ENCODE results near the gene RAD51B.
A peak's percentile ranks its signal among the peaks of the same experiment; 100 is the strongest.

Gene RAD51B

DNA sequence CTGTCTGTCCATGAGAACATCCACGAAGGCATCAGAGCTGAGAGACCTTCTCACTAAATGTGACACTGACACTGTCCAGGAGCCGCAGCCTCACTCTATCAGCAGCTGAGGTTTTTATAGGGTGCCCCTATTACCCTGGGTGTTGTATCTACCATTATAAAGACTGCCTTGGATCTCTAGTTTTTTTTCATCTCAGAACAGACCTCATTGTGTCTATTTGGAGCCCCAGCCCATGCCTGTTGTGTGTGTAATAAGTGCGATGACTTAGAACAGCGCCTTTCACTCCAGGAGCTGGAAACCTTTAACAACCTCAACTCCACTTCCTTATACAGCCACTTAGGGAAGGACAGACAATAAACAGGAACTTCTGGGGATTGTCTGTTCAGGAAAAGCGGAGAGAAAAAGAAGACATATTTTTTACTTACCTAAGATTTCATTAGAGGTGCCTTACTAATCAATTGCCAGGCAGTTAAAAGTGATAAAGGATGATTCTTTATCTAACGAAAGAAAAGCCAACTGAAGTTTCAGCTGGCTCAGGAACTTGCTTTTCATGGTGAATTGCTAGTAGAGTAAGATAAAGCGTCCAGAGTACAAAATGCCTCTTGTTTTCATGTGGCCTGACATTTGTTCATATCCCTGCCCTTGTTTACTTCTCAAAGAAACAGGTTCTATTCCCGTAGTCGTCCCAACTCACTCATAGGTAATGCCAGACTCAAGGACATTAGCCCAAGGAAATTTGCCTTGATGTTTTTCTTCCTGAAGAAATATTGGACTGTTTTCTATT is 420.6 kb downstream of the RAD51B start:
- Histone ChIP-seq H2BK5ac (ENCODE audit: low read length) (no peak overlapping the region), H2BK15ac (replicated peaks; ENCODE audit: low read depth) (no peak overlapping the region)

DNA sequence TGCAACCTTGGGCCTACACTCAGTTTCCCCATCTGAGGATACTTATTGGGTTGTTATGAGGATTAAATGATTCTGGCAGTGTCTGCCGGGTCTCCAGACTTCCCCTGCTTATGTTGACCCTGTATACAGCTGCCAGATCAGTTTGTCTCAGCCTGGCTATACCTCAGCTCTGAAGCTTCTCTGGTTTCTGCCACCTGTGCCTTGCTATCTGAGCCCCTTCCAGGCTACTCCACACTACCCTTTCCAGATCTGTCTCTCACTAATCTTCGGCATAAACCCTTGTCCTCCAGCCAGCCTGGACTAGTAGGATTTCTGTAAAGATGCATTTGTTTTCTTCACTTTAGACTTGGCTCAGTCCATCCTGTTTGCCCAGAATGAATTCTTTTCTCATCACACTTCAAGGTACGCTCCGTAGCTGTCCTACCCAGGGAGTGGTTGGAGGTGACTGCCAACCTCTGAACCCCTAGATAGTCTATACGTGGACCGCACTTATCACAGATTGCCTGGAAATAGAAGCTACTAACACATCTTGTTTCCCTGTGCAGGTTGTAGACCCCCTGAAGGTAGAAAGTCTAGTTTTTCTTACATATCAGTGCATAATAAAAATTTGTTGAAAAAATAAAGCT is 422.4 kb downstream of the RAD51B start:
- Histone ChIP-seq H3K27ac (ENCODE audit: low read depth, low read length) (no peak overlapping the region), H2BK5ac (ENCODE audit: low read length) (no peak overlapping the region), H2BK15ac (replicated peaks; ENCODE audit: low read depth) (no peak overlapping the region), H3K56ac (ENCODE audit: low read length) (no peak overlapping the region), H3K18ac (ENCODE audit: low read length) (no peak overlapping the region), H3K27me3 (ENCODE audit: insufficient read depth, low read length, poor library complexity) (no peaks in the 10 kb centered on the region), H3K23ac (ENCODE audit: low read length) (no peak overlapping the region), H3K4me1 (ENCODE audit: control insufficient read depth, low read depth, low read length) (no peaks in the 10 kb centered on the region), H3K4me3 (ENCODE audit: low read length) (no peak overlapping the region), H4K8ac (ENCODE audit: low read depth, low read length) (no peak overlapping the region), H3K9ac (ENCODE audit: low read length) (no peak overlapping the region), H3K36me3 (ENCODE audit: control insufficient read depth, insufficient read depth, low read length) (no peaks in the 10 kb centered on the region), H3K79me2 (ENCODE audit: control insufficient read depth, insufficient read depth, low read length) (no peaks in the 10 kb centered on the region), H3K79me1 (ENCODE audit: low read length) (no peaks in the 10 kb centered on the region), H3K4ac (ENCODE audit: low read depth, low read length) (no peak overlapping the region), H2BK120ac (ENCODE audit: low read depth, low read length) (no peak overlapping the region), H3K4me2 (ENCODE audit: low read length) (no peak overlapping the region), H2AK5ac (ENCODE audit: low read length) (no peak overlapping the region), H4K5ac (ENCODE audit: low read length) (no peak overlapping the region)
- DNase-seq: no peak
- WGBS (ENCODE audit: extremely low coverage, insufficient coverage, low lambda C conversion rate): no CpG with 5 or more reads among the region's 6 CpGs

More for the DNA sequence above, 420.6 kb downstream of the RAD51B start:
- Histone ChIP-seq H3K4me2 (ENCODE audit: low read length) (no peak overlapping the region), H3K79me2 (ENCODE audit: control insufficient read depth, insufficient read depth, low read length) (no peaks in the 10 kb centered on the region), H2BK120ac (ENCODE audit: low read depth, low read length) (peak overlapping the region; percentile 73), H3K4me1 (ENCODE audit: control insufficient read depth, low read depth, low read length) (no peaks in the 10 kb centered on the region), H3K27me3 (ENCODE audit: insufficient read depth, low read length, poor library complexity) (no peaks in the 10 kb centered on the region), H3K27ac (ENCODE audit: low read depth, low read length) (no peak overlapping the region), H2AK5ac (ENCODE audit: low read length) (no peak overlapping the region), H3K4ac (ENCODE audit: low read depth, low read length) (no peak overlapping the region), H3K36me3 (ENCODE audit: control insufficient read depth, insufficient read depth, low read length) (no peaks in the 10 kb centered on the region), H3K56ac (ENCODE audit: low read length) (no peak overlapping the region), H3K18ac (ENCODE audit: low read length) (no peak overlapping the region), H3K9ac (ENCODE audit: low read length) (no peak overlapping the region), H3K79me1 (ENCODE audit: low read length) (no peaks in the 10 kb centered on the region), H4K5ac (ENCODE audit: low read length) (no peak overlapping the region), H4K8ac (ENCODE audit: low read depth, low read length) (no peak overlapping the region), H3K4me3 (ENCODE audit: low read length) (no peak overlapping the region), H3K23ac (ENCODE audit: low read length) (no peak overlapping the region)
- no CpG with 5 or more reads among the region's 9 CpGs for WGBS (ENCODE audit: extremely low coverage, insufficient coverage, low lambda C conversion rate)
- DNase-seq: no peak

DNA sequence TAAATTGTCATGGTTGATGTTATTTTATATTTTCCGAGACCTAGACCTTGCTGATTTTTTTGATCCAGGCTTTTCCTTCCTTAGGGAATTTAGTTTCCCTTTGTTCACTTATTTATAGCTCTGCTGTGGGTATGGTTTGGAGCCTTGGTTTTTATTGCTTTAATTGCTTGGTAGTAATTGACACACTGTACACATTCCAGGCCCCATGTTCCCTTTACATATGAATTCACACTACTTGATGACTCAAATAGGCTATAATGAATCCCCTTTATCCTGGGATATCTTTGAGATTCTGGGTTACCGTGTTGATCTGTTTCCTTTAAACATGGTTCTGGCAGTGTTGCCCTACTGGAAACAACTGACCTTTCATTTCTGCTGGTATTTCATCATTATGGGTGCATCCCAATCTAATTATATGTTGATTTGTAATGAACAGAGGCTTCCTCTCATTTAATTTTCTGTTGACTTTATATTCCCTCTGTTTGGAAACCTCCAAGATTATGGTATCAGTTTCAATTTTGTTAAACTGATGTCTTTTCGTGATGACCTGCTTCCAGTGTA is 424.0 kb downstream of the RAD51B start:
- Histone ChIP-seq H3K79me1 (ENCODE audit: low read length) (no peaks in the 10 kb centered on the region), H2AK5ac (ENCODE audit: low read length) (no peak overlapping the region), H3K4me1 (ENCODE audit: control insufficient read depth, low read depth, low read length) (no peaks in the 10 kb centered on the region), H2BK120ac (ENCODE audit: low read depth, low read length) (no peak overlapping the region), H4K8ac (ENCODE audit: low read depth, low read length) (no peak overlapping the region), H3K4me2 (ENCODE audit: low read length) (no peak overlapping the region), H3K79me2 (ENCODE audit: control insufficient read depth, insufficient read depth, low read length) (no peaks in the 10 kb centered on the region), H3K18ac (ENCODE audit: low read length) (no peak overlapping the region), H3K36me3 (ENCODE audit: control insufficient read depth, insufficient read depth, low read length) (no peaks in the 10 kb centered on the region), H3K27me3 (ENCODE audit: insufficient read depth, low read length, poor library complexity) (no peaks in the 10 kb centered on the region), H3K4ac (ENCODE audit: low read depth, low read length) (no peak overlapping the region), H3K27ac (ENCODE audit: low read depth, low read length) (no peak overlapping the region), H2BK15ac (replicated peaks; ENCODE audit: low read depth) (no peak overlapping the region), H3K56ac (ENCODE audit: low read length) (no peak overlapping the region), H3K9ac (ENCODE audit: low read length) (no peak overlapping the region), H3K23ac (ENCODE audit: low read length) (no peak overlapping the region), H4K5ac (ENCODE audit: low read length) (no peak overlapping the region), H2BK5ac (ENCODE audit: low read length) (no peak overlapping the region), H3K4me3 (ENCODE audit: low read length) (no peak overlapping the region)
- DNase-seq: no peak
- no CpG with 5 or more reads among the region's 3 CpGs for WGBS (ENCODE audit: extremely low coverage, insufficient coverage, low lambda C conversion rate)

DNA sequence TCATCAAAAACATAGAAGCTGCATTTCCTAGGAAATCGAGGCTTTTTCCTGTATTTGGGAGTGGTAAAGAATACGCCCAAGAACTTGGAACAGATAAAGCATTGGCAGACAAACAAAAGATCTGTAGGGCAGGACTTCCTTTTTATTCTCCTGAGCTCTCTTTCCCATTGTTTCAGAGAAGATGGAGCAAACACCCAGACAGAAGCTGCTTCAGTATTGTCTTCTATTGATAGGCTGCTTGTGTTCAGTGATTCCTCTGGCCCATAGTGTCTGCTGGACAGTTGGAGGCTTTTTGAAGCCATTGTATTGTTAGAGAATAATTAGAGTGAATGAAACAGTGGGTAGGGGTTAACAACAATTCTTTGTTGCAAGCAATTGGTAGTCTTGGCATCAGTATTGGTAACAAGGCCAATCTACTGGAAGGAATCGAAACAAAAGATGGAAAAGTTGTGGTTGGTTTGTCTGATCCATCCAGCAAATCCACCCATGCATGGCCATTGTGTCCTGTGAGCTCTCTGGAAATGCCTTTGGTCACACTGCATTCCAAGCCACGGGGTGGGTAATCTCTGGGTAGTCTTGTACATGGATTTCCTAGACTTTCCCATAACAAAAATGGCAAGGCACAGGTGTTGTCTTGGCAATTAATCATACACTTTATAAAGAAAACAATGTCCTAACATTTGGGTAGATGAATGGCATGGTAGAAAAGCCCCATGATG is 424.8 kb downstream of the RAD51B start:
- Histone ChIP-seq H3K4me1 (ENCODE audit: control insufficient read depth, low read depth, low read length) (no peaks in the 10 kb centered on the region), H3K4ac (ENCODE audit: low read depth, low read length) (no peak overlapping the region), H3K23ac (ENCODE audit: low read length) (no peak overlapping the region), H2AK5ac (ENCODE audit: low read length) (no peak overlapping the region), H4K8ac (ENCODE audit: low read depth, low read length) (no peak overlapping the region), H2BK5ac (ENCODE audit: low read length) (no peak overlapping the region), H3K36me3 (ENCODE audit: control insufficient read depth, insufficient read depth, low read length) (no peaks in the 10 kb centered on the region), H3K18ac (ENCODE audit: low read length) (no peak overlapping the region), H2BK120ac (ENCODE audit: low read depth, low read length) (no peak overlapping the region), H2BK15ac (replicated peaks; ENCODE audit: low read depth) (peak overlapping the region; percentile 85), H3K4me2 (ENCODE audit: low read length) (no peak overlapping the region), H3K27ac (ENCODE audit: low read depth, low read length) (no peak overlapping the region), H3K9ac (ENCODE audit: low read length) (no peak overlapping the region), H3K27me3 (ENCODE audit: insufficient read depth, low read length, poor library complexity) (no peaks in the 10 kb centered on the region), H4K5ac (ENCODE audit: low read length) (no peak overlapping the region), H3K79me1 (ENCODE audit: low read length) (no peaks in the 10 kb centered on the region), H3K56ac (ENCODE audit: low read length) (no peak overlapping the region), H3K79me2 (ENCODE audit: control insufficient read depth, insufficient read depth, low read length) (no peaks in the 10 kb centered on the region), H3K4me3 (ENCODE audit: low read length) (no peak overlapping the region)
- no peak for DNase-seq
- WGBS (ENCODE audit: extremely low coverage, insufficient coverage, low lambda C conversion rate): no CpG with 5 or more reads among the region's 4 CpGs

DNA sequence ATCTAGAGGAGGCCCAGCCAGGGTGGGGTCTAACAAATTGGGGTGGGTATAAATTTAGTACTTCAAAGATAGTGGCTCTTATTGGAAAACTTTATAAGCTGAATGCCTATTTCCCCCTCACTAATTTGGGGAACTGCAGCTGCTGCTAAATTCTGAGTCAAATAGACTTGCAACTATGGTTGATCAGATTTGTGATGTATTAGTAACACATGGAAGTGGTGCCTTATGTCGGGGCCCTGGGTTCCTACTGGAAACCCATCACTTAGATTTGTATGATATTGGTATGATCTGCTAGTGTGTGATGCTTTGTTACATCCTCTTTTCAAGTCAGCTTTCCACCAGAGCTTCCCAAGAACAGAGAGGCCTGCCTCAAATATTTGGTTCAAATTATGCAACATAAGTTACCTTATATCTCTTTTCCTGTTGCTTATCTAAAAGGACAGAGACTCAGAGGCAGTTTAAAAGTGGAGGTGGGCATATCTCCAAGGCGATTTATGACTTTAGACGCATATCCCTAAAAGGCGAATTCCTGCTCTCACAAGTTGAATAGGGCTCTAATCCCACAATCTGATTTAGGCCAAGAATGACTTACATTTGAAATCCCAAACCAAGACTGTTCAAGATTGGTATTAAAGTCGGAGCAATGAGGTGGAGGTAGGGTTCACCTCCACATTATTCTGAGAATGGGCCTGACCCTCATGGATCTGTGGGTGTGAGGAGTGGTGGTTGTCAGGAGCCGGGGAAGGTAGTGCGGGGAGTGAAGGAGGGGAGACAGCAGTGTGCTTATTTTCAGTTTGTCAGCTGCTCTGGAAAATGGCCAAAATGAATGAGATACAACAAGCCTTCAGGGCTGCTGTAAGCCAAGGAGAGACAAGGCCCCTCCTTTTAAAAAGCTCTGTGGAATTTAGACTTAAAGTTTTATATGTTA is 425.8 kb downstream of the RAD51B start:
- Histone ChIP-seq H3K56ac (ENCODE audit: low read length) (no peak overlapping the region), H3K9ac (ENCODE audit: low read length) (no peak overlapping the region), H2BK5ac (ENCODE audit: low read length) (no peak overlapping the region), H3K27me3 (ENCODE audit: insufficient read depth, low read length, poor library complexity) (no peaks in the 10 kb centered on the region), H4K8ac (ENCODE audit: low read depth, low read length) (no peak overlapping the region), H3K79me1 (ENCODE audit: low read length) (no peaks in the 10 kb centered on the region), H3K79me2 (ENCODE audit: control insufficient read depth, insufficient read depth, low read length) (no peaks in the 10 kb centered on the region), H2AK5ac (ENCODE audit: low read length) (no peak overlapping the region), H3K36me3 (ENCODE audit: control insufficient read depth, insufficient read depth, low read length) (no peaks in the 10 kb centered on the region), H2BK15ac (replicated peaks; ENCODE audit: low read depth) (peak overlapping the region; percentile 85), H4K5ac (ENCODE audit: low read length) (no peak overlapping the region), H2BK120ac (ENCODE audit: low read depth, low read length) (no peak overlapping the region), H3K23ac (ENCODE audit: low read length) (no peak overlapping the region), H3K27ac (ENCODE audit: low read depth, low read length) (no peak overlapping the region), H3K18ac (ENCODE audit: low read length) (peak overlapping the region; percentile 30), H3K4me3 (ENCODE audit: low read length) (no peak overlapping the region), H3K4me1 (ENCODE audit: control insufficient read depth, low read depth, low read length) (peaks cover 2% of the 10 kb centered on the region), H3K4ac (ENCODE audit: low read depth, low read length) (no peak overlapping the region), H3K4me2 (ENCODE audit: low read length) (no peak overlapping the region)
- no CpG with 5 or more reads among the region's 7 CpGs for WGBS (ENCODE audit: extremely low coverage, insufficient coverage, low lambda C conversion rate)
- no peak for DNase-seq
